Activated effector memory CD4-positive, alpha-beta T cell treated with Interleukin-2 at 50 U/mL for 16 hours (primary cell): Measurements from ENCODE around the gene ABL1.
"Not testable (repeated sequence)": the region's sequence is repeated elsewhere in the genome, so short reads cannot be mapped to it uniquely, and the experiment has no call there.

ENCODE experiments used
- DNase-seq: peaks from one replicate; pipeline ENCODE4 v3.0.0-alpha.2; 2020

Gene ABL1

DNA sequence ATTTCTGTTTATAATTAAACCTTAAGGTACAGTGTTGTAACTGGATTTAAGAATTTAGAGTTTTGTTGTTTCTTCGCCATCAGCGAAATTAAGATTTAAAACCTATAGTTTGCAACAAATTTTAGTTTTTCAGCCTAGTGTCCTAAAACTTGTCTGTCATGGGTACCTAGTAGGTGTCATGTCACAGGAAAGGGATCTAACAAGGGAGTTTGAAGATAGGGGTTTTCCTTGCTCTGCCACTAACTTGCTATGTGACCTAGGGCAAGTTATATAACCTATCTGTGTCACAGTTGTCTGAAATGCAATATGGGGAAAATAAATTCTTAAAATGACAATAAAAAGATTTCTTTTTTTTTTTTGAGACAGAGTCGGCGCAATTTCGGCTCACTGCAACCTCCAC, 9.2 kb upstream of the ABL1 start:
- DNase-seq, result no peak

DNA sequence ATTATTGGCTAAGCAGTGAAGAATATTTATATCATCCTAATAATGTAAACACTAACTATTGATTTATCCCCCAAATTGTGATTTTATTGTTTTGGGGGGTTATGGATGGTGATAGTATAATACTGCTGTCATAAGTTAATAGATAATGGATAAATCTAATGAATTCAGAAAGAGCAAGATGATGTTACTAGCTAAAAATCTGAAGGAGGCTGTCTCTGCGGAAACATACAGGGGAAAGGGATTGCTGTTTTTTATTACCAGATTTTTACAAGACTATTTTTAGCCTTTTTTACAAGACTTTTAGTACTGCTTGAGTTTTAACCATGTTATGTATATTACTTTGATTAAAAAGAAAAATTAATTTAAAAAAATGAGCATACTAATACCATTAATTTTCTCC, 5.3 kb upstream of the ABL1 start:
- DNase-seq, result no peak

DNA sequence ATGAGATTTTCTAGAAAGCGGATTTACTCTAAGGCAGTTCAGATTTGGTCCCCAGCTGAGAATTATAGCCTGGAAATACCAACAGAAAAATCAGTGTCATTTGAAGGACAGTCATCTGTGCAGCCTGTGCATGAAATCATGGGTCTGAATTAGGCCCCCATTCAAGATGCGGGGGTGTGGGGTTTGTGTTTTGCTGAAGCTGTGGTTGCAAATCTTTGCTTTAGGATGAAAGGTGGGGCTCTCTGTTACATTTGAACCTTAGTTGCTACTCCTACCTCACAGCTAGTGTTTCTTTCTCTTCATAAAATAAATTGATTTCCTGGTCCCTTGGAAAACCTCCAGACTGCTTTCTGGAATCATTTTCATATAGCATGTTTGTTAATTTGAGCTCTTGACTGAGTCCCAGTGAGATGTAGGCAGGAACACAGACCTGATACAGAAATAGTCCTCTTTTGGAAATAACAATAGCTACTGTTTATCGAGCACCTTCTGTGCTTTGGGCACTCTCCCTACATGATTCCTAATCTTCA, 4.8 kb upstream of the ABL1 start:
- no peak for DNase-seq

DNA sequence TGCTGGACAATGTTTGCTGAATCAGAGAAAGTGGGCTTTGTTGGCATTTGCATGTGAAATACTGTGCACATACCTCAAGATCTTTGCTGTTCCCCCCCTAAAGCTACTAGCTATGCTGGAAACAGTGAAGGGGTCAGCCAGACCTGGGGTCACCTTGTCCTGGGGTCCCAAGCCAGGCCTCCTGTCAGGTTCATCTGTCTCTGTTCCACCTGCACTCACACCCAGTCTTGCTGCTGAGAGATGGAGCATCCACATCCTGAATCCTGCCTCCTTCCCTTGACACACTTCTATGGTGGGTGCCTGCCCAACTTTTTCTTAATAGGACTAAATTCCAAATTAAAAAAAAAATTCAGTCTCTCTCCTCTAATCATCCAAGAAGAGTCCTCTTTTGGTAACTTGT, 4.0 kb upstream of the ABL1 start:
- no peak for DNase-seq

DNA sequence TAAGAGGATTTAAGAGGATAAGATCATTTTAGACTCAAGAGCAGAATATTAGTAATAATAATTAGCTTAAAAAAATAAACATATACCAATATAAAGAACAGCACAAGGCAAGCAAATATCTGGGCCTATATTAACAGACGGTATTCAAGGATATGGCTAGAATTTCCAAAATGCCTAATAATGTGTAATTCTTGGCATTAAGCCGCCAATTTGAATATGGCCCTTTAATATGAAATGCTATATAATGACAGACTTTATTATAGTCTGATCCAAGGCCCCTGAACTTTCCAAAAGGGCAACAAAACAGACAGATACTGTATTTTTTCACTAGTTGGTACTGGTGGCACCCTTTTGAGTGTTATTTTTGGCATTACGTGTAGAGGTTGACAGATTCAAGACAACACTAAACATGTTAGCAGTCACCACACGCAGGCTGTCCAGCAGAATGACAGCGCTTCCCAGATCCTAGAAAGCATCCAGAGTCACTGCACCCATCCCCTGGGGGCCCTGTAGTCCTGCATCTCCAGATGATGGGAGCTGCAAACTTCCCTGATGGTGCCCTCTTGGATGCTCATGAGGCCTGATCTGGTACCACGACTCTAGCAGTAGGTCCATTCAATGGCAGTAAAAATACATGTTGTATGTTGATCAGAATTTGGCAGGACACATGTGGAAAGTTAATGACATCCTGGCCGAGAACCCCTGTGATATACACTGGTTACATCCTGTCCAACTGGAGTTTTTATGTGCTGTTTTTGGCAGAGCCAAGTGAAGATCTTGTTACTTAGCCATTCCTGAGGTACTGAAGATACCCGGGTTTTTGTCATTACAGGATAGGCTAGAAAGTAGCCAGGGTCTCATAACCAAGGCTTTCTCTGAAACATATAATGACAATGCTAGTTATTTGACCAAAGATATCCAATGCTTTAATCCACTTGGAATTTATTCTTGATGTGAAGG, 1.7 kb upstream of the ABL1 start:
- DNase-seq, result no peak

DNA sequence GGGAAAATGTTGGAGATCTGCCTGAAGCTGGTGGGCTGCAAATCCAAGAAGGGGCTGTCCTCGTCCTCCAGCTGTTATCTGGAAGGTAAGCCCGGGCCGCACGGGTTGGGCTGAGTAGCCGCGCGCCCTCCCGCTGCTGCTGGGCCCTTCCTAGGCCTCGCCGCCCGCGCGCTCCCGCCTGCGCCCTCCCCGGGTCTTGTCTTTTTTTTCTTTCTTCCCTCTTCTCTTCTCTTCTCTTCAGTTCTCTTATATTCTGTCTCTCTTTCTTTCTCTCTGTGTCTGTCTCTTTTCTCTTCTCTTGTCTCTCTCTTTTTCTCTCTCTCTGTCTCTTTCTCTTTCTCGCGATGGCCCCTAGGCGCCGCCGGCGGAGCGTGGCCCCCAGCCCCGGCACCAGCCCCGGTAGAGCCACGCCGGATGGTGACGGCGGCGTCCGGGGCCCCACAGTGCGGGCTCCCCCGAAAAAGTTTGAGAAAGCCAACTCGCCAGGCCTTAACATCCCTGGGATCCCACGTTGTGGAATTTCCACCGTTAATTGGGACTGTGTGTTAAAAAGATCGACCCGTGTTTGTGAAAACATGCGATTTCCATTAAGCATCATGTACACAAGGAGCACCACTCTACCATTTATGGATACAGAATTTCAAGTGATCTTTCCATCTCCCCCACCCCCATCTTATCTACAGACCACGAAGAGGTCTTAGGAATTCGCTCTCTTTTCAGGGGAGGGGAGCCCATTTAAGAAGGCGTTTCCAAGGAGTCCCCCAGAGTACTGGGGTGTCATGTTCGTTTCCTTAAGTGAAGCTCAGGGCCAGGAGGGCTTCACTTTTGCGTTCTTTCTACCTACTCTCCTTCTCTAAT, 616 bp downstream of the ABL1 start:
- DNase-seq, result no peak

DNA sequence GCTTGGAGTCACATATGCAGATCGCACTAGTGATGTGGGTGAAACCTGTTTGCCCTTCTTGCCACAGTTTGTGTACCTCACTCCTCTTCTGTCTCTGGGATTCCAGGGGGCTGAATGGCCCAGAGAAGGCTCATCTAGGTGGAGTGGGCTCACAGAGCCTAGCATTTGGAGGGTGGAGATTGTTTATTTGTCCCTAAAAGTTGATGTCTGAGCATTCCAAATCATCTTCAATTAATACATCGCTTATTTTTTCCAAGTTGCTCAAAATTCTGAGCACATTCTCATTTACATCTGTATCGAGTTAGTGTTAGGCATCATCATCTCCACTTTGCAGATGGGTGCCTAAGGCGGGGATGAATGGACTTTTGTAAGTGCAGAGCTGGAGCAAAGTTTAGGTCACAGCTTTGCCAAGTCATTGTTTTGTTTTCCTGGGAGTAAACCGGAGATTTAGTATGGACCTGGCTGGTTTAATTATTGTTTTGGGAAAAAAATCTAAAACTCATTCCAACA, 2.0 kb downstream of the ABL1 start:
- no peak for DNase-seq

DNA sequence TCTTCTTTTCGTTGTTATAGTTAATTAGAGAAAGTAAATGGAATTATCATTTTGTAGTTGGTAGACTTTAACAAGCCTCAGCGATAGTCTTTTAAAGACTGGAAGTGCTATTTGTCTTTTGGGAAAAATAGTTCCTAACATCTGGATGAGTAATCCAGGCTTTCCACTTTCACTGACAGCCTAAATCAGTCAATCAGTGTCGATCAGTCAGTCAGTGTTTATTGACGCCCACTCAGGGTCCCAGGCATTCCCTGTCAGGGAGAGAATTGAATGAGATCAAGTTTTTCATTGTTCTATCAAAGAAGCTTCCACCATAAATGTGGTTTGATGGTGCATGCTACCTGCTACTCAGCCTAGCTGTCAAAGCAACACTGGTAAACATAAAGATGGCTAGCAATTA, 2.6 kb downstream of the ABL1 start:
- no peak for DNase-seq

DNA sequence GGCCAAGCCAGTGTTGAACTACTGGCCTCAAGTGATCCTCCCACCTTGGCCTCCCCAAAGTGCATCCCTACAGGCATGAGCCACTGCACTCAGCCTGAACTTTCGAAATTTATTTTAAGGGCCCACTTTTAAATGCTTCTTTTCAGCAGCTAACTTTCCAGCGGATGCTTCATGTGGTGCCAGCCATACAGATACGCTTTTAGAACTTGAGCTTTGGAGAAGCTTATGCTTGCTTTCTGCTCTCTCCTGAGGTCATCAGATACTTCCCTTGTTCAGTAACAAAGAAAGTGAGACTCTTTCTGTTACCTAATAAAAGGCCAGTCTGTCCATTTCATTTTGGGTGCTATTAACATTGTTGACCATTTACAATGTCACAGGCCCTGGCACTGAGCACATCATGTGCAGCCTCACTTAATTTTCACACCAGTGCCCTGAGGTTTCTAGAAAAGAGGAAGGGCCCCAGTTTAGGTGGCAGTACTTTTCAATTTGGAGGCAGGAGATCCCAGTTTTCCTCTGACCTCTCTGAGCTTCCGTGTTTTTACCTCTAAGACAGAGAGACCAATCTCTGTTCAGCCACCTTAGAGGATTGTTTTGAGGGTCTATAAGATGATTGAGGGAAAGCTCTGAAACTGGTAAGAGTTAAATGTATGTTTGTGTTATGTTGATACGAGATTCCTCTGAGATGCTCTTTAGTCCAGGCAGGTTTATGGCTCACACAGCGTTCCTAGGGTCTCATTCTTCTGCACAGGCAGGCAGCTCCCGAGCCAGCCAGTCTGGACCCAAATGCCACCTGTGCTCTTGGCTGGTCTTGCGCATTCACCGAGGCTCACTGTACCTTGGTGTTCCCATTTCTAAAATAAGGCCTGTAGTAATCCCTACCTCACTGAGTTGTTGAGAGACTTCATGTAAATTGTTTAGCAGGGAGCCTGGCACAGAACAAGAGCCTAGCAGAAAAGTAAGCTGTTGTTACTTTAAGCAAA, 4.4 kb downstream of the ABL1 start:
- no peak for DNase-seq

DNA sequence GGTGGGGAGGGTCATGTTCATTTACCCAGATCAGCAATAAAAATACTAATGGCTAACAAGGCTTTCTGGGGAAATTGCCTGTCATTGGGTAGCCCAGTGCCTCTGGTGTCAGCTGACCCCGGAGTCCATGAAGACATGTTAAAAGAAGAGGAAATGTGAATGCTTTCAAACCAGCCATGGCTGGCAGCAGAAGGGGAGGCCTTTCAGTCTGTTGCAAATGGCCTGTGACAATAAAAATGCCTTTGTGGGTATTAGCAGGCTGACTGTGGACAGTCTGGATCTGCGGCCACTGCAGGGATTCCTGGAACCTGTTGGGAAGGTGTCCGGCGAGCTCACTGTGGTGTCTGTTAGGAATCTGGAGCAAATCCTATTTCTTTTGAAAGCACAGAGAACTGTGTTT, 7.5 kb downstream of the ABL1 start:
- no peak for DNase-seq

DNA sequence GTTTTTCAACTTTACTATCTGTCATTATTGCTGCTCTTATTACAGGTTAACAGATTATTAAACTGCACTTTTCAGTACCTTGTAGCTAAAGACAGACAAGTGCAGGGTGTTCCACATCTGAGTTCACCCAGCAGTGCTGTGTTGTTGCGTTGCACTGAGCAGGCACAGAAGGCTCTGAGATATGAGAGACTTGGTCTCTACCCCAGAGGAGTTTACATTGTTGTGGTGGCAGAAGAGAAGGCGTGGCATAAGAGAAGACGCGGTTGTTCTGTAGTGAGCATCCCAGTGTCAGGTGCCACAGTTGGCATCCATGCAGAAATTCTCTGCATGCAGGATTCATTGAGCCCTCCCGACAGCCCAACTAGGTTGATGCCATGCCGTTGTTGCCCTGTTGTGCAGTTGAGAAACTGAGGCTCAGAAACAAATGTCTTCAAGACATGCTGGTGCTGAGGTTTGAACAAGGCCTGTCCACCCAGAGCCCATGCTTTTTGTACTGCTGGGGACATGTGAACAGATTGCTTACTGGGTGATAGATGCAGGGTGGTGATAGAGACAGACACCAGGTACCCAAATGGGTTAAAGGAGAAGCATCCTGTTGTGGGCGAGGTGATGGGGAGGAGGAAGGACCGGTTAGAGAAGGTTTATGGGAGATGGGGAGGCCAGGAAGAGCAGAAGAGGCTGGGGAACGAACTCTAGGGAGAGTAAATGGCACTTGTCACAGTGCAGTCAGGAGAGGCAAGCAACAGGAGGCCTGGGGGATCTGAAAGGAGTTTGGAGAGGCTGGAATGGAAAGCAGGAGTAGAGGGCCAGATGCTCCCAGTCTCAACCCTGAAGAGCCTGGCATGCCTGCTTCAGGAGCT, 8.2 kb downstream of the ABL1 start:
- no peak for DNase-seq

DNA sequence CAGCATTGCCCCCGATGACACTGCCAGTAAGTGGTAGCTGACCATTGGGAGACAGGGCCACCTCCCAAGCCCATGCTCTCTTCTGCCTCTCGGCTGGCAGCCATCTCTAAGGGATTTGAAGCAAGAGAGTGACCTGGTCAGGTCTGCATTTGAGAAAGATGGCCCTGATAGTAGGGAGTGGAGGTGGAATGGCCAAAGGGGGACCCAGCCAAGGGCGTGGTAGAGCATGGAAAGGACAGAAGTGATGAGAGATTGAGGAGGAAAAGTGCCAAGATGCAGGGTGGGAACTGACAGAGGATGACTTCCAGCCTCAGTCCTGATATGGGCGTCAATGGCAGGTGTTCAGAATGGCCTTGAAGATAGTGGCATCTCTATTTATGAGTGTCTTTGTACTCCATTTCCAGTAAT, 9.0 kb downstream of the ABL1 start:
- DNase-seq, result no peak

DNA sequence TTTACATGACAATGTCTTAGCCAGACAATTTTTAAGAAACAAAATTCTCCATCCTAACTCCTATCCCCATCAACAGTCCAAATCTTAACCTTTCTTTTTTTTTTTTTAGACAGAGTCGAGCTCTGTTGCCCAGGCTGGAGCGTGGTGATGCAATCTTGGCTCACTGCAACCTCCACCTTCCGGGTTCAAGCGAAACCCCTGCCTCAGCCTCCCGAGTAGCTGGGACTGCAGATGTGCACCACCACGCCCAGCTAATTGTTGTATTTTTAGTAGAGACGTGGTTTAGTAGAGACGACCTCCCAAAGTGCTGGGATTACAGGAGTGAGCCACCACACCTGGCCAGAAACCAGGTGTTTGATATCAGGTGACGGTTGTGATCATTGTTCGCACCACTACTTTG, 10.2 kb downstream of the ABL1 start:
- DNase-seq, result no peak

DNA sequence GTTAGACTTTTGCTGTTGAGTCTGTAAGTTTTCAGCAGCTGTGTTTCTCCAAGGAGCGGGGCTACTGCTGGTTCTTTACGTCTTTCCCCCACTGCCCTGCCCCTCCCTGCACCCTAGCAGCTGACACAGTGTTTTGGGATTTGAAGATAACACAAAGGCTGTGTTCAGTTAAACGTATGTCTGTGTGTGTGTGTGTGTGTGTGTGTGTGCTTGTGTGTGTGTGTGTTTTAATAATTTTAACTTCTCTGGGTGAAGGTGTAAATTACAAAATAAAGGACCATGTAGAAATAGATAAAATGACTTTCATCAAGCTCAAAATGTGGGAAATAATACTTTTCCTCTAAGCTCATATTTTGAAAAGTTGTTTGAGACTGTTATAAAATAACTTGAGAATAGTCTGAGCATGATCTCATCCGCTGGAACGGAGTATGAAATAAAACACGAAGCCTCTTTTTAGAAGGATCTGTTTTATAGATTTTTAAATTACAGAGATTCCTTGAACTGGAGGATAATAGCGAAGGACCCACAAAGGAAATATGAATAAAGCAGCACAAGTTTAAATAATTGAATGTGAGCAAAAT, 10.9 kb downstream of the ABL1 start:
- DNase-seq, result no peak

DNA sequence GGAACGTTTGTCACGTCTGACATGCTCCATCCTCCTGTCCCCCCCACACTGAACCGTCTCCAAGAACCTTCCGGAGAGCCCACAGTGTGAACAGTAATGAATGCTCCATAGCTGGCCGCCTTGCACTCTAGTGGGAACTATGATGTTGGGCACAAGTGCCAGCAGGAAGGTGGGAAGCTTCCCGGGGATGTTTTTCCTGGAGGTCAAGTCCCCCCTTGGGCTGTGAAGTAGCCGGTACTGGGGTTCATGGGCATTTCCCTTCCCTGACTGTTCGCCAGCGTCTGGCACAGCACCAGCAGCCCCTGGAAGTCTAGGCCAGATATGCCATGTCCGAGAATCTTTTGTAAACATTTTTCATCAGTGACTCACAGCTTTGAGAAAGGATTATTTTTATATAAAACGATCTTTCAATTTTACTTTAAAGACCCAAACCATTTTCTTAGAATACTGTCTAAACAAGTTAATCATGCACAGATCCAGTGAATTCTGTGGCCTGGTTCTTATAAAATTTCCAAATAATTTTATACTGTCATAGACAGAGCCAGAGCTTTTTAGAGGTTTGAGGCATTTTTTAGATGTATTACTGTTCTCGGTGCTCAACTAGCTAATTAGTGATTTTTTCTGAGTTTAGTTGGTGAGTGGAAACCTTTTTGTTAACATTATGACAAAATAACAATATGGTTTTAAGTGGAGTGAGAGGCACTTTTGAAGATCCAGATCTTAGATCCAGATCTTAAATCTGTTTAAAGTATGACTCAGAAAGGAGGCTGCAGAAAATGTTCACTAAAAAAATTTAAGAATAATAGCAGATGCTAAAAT, 11.6 kb downstream of the ABL1 start:
- no peak for DNase-seq

DNA sequence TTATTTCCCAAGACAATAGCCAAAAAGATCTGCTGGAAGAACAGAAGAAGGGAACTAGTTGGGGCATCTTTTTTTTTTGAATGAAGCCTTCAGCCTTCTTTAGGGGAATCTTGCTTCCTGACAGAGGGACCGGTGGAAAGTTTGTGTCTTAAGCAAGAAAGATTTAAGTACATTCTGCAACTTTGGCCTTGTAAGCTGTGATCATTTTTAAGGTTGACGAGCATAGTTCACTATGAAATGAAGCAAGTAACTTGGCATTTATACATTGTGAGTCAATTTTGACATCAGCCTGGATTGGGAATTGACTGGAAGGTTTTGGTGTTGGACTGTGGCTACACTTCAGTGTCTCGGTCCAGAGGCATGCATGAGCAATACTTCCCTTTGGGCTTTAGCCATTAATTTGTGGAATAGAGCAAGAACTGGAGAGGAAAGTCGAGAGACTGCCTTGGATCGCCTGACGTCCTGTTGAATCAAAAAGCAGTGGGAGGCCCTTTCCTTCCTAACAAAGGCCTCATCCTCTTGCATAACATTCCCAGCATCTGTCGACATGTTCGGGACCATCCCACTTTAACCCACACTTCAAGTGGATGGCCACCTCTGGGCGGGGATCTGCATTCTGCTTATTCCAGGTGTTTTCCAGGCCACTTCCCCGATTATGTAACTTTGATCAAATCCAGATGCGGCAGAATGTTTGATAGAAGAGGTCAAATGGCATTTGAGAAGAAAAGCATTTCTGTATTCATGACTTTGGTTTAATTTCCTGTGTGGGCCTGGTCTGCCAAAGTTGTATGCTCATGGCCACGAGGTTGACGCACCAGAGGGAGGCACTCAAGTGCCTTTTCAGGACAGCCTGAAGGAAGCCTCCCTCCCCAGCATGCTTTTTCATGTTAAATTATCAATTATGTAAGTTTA, 12.5 kb downstream of the ABL1 start:
- DNase-seq, result no peak

DNA sequence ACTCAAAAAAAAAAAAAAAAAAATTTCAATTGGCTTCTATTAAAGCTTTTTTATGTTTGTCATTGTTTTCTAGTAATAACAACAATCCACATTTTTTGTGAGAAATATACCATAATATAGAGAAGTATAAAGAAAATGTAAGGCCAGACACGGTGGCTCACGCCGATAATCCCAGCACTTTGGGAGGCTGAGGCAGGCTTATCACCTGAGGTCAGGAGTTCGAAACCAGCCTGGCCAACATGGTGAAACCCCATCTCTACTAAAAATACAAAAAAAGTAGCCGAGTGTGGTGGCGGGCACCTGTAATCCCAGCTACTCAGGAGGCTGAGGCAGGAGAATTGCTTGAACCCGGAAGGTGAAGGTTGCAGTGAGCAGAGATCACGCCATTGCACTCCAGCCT, 13.5 kb downstream of the ABL1 start:
- DNase-seq, result not testable (repeated sequence)

DNA sequence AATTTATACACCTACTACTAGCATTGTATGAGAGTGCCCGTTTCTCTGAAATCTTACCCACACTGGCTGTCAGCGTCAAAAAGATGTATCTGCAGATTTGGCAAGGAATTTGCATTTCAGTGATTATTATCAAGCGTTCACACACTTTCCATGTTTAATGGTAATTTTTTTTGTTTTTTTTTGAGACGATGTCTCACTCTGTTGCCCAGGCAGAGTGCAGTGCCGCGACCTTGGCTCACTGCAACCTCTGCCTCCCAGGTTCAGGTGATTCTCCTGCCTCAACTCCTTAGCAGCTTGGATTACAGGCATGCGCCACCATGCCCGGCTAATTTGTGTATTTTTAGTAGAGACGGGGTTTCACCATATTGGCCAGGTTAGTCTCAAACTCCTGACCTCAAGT, 14.3 kb downstream of the ABL1 start:
- DNase-seq, result no peak

DNA sequence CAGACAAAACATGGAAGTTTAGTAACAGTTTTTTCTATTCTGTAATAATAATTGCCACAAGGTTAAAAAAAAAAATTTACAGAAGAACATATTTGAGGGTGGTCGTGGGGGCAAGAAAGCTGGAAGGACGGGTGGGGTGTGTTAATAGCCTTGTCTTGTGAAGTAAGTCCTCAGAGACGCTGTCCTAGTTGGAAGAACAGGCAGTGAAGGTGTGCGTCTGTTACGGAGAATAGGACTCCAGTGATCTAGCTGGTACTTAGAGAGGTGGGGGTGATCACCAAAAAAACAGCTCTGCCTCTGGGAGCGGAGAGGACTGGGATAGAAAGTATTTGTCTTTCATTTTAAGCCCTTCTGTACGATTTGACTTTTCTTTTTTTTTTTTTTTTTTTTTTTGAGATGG, 17.7 kb downstream of the ABL1 start:
- no peak for DNase-seq
